HG03103 (cell line): ENCODE results near the gene DEPDC4.
"Not testable (repeated sequence)": the region's sequence is repeated elsewhere in the genome, so short reads cannot be mapped to it uniquely, and the experiment has no call there.

ENCODE experiments used
- ATAC-seq: cut with Tn5 transposase; IDR thresholded peaks from one replicate; pipeline ENCODE4 v1.9.1; 2021; ENCODE audit warnings: low read depth; ENCODE audit not compliant: unreplicated experiment

The DEPDC4 gene

DNA sequence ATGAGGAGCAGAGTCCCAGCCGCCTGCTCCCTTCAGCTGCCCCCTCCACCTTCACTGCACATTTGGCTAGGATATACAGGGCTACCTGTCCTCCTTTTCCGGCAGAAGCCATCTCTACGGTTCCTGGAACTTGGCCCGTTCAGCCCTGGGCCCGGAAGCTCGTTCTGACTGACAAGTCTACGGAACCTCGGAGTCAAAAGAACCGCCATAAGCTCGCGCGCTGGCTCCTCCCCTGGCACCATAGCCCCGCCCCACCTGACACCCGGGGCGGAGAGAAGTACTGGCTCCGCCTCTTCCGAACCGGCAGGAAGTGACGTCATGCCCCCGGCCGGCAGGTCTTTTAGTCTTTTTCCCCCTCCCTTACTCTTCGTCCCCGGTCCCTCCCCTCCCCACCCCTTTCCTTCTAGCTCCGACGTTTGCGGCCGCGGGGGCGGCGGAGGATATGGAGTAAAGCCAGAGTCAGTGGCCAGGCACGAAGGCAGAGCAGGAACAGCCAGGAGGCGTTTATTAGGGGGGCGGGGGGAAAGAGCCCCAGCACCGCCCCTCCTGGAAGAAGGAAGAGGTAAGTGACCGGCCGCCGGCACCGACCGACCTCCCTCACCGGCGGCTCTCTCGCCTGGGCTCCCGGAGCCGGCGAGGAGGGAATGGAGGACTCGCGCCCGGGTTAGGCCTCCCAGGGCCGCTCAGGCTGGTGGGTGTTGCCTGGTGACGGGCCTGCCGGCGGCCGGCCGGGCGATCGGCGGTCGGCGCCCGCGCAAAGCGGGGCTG, at the start of gene DEPDC4, which contains the start of gene SCYL2:
DEPDC4 (minus strand) TSS at position 245 of the 768 bp plus-strand sequence; CDS start at position 242, 3 bp downstream.
SCYL2 (plus strand) TSS at position 343 of the 768 bp plus-strand sequence. CDS start 15,794 bp downstream, outside the sequence.
- peak; percentile 81 for ATAC-seq

GRCh38 chr12:100311317-100311716, 44.4 kb upstream of the DEPDC4 start:
- no peak for ATAC-seq

GRCh38 chr12:100308138-100308537, 41.3 kb upstream of the DEPDC4 start:
- not testable (repeated sequence) for ATAC-seq

GRCh38 chr12:100304334-100304733, 37.5 kb upstream of the DEPDC4 start:
- ATAC-seq = not testable (repeated sequence)

DNA sequence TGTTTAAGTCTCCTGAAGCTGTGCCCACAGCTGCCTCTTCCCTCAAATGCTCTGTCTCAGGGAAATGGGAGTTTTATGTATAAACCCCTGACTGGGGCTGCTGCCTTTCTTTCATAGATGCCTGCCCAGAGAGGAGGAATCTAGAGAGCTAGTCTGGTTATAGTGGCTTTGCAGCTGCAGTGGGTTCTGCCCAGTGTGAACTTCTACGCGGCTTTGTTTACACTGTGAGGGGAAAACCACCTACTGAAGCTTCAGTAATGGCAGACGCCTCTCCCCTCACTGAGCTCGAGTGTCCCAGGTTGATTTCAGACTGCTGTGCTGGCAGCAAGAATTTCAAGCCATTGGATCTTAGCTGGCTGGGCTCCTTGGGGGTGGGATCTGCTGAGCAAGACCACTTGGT, 37.0 kb upstream of the DEPDC4 start:
- ATAC-seq = no peak

GRCh38 chr12:100302081-100302480, 35.2 kb upstream of the DEPDC4 start:
- ATAC-seq = no peak

GRCh38 chr12:100295764-100296555, 29.1 kb upstream of the DEPDC4 start:
- ATAC-seq = no peak

GRCh38 chr12:100294366-100294765, 27.5 kb upstream of the DEPDC4 start:
- not testable (repeated sequence) for ATAC-seq

GRCh38 chr12:100293017-100293416, 26.1 kb upstream of the DEPDC4 start:
- no peak for ATAC-seq

GRCh38 chr12:100290016-100290415, 23.1 kb upstream of the DEPDC4 start:
- no peak for ATAC-seq

DNA sequence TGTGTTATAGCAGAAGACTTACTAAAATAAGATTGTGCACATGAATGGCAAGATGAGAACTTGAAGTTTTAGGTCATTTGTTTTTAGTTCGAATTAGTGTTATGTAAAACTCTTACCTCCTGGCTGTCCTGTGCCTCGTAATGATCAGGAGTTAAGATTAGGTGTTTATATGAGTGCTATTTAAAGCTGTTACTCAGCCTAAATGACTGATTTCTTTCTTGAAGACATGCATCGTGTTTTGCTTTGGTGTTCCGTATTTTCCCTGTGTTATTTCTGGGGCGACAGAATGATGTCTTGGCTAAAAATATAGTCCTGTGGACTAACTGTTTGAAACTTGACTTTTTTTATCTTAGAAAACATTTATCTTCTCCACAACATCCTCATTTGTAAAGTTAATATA, 22.2 kb upstream of the DEPDC4 start:
- no peak for ATAC-seq

- ATAC-seq = not testable (repeated sequence)
Observed at GRCh38 chr12:100284556-100284955, 17.7 kb upstream of the DEPDC4 start.

DNA sequence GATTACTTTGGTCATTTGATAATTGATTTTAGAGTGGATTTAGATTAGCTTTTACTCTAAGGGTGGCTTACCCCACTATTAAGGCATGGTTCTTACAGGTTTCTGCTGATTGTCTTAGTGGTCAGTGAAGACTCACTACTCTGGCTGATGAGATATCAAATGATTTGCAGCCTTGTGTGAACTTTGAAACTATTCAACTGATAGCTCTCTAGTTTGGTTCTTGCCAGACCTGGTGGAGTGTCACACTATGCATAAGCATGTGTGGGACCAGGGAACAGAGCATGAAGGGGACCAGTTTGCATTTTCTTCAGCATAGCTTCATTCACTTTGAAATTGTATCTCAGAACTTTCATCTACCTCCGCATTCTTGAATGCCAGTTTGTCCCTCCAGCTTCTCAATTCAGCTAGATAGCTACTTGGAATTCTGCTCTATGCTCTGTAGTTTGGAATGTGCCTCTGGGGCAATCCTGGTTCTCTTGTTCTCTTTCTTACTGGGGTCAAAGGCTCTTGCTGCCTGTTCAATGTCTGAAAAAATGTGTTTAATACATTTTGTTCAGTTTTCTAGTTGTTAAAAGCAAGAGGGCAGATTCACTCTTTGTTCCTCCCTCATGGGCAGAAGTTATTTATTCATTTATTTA, 12.8 kb upstream of the DEPDC4 start:
- ATAC-seq = no peak

GRCh38 chr12:100279159-100279558, 12.3 kb upstream of the DEPDC4 start:
- no peak for ATAC-seq

DNA sequence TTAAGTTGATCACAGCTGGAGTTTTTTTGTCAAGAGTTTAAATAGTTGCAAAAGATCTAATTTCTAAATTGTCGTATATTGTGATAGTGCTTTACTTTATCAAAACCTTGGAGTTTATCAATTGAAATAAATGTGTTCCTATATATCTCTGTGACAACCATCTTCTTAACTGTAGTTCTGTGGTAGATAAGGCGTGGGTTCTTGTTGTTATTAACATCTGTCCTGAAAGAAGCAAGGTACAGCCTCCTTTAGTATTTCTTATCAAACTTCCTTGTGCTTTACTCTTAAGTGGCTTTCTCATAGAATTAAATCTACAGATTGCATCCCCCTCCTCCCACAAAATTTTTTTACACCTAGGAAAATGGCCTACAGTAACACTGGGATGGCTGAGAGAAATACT, 7.4 kb upstream of the DEPDC4 start:
- ATAC-seq = no peak

GRCh38 chr12:100273782-100274181, 6.9 kb upstream of the DEPDC4 start:
- ATAC-seq = no peak

DNA sequence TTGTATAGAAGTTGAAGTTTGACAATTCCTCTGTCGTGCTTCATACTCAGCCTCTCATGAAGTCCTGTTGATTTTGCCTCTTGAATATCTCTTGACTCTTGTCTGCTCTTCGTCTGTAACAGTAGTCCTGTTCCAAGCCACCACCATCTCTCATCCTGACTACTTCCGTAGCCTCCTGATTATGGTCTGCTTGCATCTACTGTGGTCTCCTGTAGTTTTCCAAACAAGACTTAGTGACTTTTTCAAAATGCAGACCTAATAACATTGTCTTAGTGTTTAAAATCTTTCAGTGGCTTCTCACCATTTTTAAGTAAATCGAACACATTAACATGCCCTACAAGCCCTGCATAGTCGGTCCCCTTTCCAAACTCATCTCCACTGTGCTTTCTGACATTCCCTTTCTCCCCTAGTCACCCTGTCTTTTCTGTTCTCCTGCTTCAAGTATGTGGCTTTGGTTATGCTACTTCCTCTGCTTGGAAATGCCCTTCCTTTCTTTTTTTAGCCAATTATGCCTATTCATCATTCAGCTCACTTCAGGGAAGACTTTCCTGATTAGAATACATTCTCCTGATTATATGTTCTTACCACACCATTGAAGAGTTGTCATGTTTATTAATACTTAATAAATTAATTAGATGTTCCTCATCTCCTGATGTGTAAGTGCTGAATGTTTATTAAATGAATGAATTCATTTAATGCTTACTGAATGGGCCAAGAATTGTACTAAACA, 2.1 kb upstream of the DEPDC4 start:
- no peak for ATAC-seq

DNA sequence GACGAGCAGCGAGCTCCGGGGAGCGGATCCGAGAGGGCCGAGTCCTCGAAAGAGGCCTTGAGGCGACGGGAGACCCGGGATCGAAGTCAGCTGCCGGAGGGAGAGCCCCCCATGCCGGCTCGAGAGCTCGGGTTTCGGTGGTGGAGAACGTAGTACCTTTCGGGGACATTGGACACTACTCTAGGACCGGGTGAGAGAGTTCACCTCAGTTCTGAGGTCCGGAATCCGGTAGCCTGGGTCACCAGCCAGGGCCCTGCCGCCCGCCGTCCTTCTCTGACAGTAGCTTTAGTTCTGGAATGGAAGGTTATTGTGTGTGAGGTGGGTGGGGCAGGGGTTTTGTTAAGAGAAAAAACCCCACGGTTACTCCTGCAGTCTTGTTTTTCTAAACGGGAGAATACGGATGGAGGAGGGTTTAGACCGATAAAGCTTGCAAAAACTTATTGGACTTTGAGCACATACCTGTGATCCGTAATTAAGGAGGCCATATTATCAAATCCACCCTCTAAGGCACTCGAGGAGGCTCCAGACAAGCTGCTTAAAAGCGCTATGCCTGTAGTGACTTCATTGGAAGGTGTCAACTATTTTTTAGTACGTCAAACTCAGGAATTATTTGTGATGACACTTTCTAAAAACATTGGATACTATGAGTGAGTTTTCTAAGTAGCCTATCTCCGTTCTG, 863 bp upstream of the DEPDC4 start:
- ATAC-seq = peak; percentile 5

- peak; percentile 81 for ATAC-seq
Observed at GRCh38 chr12:100266585-100266834, 369 bp downstream of the DEPDC4 start.
